NCI-H524 (cell line): ENCODE results near the gene TIMM17B.
A peak's percentile ranks its signal among the peaks of the same experiment; 100 is the strongest.
"Not testable (repeated sequence)": the region's sequence is repeated elsewhere in the genome, so short reads cannot be mapped to it uniquely, and the experiment has no call there.

Experiments
- DNase-seq, 2 experiments: peaks; one replicate each; lab custom pipeline; 2025; lab: John Stamatoyannopoulos, UW

Gene TIMM17B

DNA sequence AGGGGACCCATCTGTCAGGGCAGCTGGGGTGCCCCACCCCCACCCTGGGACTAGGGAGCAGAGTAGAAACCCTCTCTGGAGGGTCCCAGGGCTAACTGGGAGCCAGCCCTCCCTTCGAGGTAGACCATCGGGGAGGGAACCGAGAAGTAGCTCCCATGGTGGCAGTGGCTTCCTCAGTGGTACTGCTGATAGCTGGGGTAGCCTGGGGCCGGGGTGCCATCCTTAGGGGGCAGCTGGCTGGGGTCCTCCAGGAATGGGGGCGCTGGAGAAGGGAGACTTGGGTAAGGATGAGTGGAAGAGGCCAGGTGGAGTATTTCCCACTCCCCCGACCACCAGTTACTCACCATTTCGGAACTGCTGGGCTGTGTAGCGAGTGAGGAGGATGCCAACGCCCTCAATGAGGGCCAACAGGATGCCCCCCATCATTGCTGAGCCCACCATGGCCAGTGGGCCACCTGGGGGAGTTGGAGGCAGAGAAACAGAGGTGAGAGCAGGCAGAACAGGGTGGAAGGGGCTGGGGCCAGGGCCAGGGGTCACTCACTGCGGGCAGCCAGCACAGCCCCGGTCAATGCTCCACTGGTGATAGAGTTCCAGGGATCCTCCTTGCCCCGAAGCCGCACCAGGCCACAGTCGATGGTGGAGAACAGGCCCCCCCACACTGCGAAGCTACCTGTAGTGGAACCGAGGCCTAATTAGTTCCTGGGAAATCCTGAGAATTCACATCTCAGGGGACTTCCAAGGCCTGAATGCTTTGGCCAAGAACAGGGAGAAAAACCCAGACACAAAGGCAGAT, 3.8 kb downstream of the TIMM17B start:
- no peak for DNase-seq

DNA sequence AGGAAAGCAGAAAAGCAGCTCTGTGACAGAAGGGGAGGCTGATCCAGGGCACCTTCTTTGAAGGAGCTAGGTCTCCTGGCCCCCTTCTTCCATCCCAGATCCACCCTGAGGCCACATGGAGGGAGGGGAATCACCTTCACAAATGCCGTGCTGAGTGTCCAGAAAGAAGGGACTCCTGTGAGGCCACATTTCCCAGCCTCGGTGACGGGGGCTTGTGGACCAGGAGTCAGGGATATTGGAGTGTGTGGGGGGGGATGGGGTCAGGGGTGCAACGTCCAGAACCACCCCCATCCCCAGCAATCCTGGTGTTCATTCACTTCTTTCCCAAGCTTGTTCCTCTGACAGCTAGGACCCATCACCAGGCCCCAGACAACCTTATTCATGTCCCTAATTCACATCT, 4.7 kb downstream of the TIMM17B start:
- DNase-seq = no peak

DNA sequence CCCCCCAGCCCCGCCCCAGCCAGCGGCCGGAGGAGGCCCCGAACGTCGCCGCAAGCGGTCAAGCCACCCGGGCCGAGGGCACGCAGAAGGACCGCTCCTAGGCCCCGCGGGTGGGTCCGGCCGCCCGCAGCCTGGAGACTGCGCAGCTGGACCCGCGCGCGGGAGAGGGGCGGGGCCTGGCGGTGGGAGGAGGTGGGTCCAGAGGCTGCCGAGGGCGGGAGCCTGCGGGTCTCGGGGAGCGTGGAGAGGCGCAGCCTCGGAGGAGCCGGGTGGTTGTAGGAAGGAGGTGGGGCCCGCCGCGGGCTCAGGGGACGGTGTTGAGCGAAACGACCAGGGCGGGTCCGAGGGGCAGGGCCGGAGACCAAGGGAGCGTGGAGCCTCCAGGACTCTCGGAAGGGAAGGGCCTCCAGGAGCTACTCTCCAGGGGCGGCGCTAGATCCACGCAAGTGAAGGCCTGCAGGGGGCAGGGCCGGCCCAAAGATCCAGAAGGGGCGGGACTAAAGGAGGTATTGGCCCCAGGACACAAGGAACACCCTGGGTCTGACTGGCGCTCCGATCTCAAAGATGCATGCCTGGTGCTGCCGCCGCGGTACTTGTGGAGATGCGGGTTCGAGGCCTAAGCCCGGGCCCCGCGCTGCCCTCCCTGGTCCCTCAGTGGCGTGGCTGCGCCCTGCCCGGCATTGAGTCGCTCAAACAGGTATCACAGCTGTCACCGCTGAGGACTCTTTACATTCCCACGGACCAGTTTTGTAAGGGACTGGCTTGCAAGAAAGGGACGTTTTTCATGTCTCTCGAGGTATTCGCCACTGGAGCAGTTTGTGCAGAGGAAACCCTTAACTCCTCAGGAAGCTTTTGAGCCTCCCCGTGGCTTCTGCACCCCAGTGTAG, 5.9 kb downstream of the TIMM17B start:
- peak; percentile 81 to 93 for DNase-seq

DNA sequence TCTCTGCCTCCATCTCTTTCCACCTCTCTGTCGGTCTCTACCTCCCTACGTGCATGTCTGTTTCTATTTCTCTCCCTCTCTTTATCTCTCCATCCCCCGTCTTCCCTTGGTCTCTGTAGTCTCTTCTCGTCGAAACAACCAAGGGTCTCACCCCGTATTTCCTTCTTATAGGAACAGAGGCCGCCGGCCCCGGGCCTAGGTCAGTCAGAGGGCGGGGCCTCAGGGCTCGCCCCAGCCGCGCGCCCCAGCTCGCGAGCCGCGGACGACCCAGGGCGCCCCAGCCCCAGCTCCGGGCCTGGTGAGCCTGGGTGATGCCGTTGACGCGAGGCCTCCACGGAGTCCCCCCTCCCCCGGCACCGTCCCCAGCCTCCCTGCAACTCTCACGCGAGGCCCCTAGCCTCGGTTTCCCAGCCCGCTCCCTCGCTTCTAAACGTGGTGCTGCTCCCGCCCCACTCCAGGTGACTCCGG, 6.6 kb downstream of the TIMM17B start:
- DNase-seq = peak in 1 of 2 experiments; percentile 41

DNA sequence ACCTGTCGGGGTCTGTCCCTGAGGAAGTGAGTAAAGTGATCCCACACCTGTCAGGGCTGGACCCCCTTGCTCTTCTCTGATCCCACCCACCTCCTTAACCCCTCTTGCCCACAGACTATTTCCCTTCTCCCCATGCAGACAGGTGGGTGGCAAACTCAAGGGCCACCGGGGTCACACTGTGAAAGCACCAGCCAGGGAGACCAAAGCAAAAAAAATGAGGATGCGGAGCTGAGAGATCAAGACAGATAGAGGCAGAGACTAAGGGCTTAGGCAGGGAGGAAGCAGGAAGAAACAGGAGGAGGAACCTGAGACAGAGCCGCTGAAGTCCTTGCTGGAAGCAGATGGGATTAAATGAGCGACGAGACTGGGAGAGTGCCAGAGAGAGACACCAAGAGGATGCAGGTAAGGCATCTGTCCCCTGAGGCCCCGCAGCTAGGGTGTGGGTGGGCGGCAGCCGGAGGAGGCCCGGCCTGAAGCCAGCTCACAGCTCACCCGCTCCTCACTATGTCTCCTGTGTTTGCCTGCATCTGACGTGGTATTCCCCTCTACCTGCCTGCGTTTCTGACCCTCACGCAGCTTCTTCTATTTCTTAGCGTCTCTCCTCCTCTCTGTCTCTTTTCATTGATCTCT, 7.2 kb downstream of the TIMM17B start:
- peak; percentile 34 to 70 for DNase-seq

DNA sequence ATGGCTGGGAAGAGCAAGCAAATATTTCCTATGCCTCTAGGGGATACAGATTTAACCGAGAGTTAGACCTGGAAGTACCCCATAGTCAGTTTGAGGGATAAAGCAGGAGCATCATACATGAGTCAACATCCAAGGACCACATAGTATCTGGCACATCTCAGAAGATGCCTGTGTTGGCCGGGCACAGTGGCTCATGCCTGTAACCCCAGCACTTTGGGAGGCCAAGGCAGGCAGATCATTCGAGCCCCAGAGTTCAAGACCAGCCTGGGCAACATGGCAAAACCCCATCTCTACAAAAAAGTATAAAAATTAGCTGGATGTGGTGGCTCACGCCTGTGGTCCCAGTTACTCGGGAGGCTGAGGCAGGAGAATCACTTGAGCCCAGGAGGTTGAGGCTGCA, 11.0 kb downstream of the TIMM17B start:
- DNase-seq = not testable (repeated sequence)

DNA sequence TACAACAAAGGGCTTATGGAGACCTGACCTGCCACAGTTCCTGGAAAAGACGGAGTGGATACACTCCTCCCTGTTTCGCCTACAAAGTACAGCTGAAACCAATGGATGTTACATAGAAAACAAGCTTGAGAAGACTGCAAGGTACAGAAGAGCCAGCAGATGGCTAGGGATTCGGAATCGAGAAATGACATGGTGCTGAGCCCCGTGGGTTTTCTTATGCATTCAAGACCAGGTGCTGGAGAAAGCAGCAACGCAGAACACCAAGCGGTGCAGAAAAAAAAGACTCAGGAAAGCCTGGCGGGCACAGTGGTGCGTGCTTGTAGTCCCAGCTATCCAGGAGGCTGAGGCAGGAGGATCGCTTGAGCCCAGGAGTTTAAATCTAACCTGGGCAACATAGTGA, 13.8 kb downstream of the TIMM17B start:
- peak; percentile 8 to 36 for DNase-seq

DNA sequence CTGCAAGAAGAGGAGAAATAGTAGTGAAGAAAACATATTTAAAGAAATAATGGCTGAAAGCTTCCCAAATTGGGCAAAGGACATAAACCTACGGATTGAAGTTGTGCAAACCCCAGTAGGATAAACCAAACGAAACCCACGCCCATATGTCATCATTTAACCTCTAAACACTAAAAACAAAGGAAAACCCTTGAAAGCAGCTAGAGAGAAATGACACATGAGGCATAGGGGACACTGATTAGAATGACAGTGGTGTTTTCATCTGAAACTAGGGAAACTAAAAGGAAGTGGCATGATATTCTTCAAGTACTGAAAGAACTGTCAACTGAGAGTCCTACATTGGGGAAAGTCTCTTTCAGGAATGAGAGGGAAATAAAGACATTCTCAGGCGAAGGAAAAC, 20.6 kb downstream of the TIMM17B start:
- not testable (repeated sequence) for DNase-seq

DNA sequence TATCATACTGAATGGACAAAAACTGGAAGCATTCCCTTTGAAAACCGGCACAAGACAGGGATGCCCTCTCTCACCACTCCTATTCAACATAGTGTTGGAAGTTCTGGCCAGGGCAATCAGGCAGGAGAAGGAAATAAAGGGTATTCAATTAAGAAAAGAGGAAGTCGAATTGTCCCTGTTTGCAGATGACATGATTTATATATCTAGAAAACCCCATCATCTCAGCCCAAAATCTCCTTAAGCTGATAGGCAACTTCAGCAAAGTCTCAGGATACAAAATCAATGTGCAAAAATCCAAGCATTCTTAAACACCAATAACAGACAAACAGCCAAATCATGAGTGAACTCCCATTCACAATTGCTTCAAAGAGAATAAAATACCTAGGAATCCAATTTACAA, 25.6 kb downstream of the TIMM17B start:
- DNase-seq = not testable (repeated sequence)

DNA sequence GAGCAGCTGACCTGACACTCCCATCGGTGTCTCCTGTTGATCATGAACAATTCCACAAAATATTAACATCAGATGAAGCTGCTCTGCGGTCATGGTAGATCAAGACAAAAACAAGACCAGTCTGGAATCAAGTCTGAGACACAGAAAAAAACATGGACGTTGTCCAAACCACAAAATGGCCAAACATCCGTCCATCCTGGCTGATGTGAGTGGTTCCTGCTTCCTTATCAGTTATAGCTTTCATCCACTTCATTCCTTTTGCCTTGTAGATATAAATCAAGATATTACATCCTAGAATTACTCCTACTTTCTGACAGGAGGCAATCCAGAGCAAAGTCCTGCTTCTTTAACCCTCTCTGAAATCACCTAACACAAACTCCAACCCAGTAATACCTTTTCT, 33.4 kb downstream of the TIMM17B start:
- no peak for DNase-seq

DNA sequence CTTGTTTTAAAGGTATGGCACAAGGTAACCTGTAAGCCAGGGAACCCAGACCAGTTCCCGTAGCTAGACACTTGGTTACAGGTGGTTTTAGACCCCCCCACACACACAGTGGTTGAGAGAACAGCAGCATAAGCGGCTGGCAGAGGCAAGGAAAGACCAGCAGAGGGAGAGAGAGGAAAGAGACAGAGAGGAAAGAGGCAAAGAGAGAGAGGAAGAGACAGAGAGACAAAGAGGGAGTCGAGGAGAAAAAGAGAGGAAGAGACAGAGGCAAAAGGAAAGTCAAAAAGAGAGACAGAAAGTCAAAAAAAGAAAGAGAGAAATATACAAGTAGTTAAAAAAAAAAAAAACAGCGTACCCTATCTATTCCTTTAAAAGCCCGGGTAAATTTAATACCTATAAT, 42.7 kb downstream of the TIMM17B start:
- DNase-seq = peak in 1 of 2 experiments; percentile 11

DNA sequence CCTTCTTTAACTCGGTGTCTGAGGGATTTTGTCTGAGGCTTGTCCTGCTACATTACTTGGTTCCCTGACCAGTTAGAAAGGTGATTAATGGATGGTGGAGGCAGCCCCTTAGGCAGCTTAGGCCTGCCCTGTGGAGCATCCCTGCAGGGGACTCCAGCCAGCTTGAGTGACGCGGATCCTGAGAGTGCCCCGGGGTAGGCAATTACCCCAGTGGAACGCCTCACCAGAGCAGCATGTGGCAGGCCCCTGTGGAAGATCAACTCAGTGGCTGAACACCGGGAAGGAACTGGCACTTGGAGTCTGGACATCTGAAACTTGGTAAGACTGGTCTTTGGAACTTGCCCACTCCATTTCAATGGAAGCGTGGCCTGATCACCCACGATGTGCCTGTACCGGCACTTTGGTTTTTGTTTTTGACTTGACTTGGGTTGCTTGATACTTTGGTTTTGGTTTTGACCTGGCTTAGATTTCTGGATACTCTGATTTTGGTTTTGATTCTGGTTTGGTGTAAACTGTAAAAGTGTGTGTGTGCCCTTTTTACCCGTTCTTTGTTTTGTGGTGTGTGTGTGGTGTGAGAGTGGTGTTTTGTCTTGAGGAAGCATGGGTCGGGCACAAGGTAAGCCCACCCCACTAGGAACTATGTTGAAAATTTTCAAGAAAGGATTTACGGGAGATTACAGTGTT, 43.3 kb downstream of the TIMM17B start:
- DNase-seq = not testable (repeated sequence)

DNA sequence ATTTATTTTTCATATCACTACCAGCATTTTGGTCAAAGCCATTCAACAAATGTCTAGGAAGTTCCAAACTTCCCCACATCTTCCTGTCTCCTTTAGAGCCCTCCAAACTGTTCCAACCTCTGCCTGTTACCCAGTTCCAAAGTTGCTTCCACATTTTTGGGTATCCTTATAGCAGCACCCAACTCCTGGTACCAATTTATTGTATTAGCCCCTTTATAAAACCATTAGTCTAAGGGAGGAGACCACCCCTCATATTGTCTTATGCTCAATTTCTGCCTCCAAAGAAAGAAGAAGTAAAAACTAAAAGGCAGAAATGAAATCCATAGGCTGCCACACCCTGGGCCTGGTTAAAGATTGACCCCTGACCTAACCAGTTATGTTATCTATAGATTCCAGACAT, 44.1 kb downstream of the TIMM17B start:
- not testable (repeated sequence) for DNase-seq

DNA sequence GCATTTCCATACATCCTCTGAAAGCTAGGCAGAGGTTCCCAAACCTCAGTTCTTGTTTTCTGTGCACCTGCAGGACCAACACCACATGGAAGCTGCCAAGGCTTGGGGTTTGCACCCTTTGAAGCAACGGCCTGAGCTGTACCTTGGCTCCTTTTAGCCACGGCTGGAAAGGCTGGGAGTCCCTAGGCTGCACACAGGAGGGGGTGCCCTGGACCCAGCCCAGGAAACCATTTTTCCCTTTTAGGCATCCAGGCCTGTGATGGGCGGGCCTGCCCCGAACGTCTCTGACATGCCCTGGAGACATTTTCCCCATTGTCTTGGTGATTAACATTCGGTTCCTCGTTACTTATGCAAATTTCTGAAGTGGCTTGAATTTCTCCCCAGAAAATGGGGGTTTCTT, 44.7 kb downstream of the TIMM17B start:
- no peak for DNase-seq

DNA sequence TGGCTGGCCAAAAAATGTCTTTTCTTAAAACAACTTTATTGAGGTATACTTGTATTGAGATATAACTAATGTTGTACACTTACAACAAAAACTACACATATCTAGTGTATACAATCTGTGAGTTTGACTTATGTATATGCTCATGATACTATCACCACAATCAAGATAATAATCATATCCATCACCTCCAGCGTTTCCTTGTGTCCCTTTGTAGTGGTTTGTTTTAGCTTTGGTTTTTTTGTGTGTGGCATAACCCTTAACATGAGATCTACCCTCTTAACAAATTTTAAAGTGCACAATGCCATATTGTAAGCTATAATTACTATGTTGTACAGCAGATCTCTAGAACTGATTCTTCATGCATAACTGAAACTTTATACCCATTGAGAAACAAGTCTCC, 48.7 kb downstream of the TIMM17B start:
- DNase-seq = no peak
